Fibroblast of lung (primary cell): ENCODE results near the gene RETN.

Source experiments
- CTCF ChIP-seq, 2 donors: IDR thresholded peaks in 1 of 2; conservative IDR thresholded peaks in 1 of 2; 1 replicate in 1 of 2; 2 replicates in 1 of 2; pipeline ENCODE4 v1.5.1; 2011 to 2012; ENCODE audit warnings: low read length in 2 of 2, control low read depth in 1 of 2, inconsistent platforms in 1 of 2, low read depth in 1 of 2, mild to moderate bottlenecking in 1 of 2
- EZH2 ChIP-seq: IDR thresholded peaks from 2 replicates; pipeline ENCODE4 v1.5.1; 2012; ENCODE audit warnings: low read length, control low read depth, mild to moderate bottlenecking; ENCODE audit errors: missing control alignments

- TF ChIP-seq CTCF (conservative IDR thresholded peaks at IDR 0.05 in 1 of 2, IDR thresholded peaks at IDR 0.05 in 1 of 2; ENCODE audit: low read depth in 1 of 2, low read length in 2 of 2) (no peak), EZH2 (no peak)
These were observed 30.9 kb downstream of the RETN start for GRCh38 chr19:7699417-7700401.
